ENCODE measurements around the gene EPHA1. TPM values are rescaled to one million over a fixed set of nuclear protein-coding genes. Genes with fewer than 3 reads are reported as not detected.

The EPHA1 gene
- total RNA-seq, 1 donor from 2014 or later, result 2.6 TPM

DNA sequence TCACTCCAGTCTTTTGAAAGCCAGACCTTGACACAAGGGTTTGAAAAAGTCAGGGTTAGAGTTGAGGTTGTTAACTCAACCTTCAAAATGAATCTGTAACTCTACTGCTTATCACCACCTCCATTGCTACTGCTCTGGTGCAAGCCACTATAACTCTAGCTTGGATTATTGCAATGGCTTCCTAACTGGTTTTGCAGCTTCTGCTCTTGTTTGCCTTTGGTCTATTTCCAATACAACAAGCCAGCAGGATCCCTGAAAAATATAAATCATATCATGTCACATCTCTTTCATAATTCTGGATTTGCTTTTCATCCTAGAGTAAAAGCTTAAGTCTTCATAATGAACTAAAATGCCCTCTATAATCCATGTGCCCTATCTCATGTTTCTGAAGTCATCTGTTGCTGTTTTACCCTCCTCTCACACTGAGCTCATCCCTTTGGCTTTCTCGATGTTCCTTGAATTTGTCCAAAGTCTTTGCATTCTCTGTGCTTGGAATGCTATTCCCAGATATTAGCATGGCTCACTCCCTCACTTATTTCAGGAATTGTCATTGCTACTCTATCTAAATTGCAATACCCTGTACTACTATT is 45.5 kb upstream of the EPHA1 start:
- Mint-ChIP-seq H3K4me1 (ENCODE audit: low read depth, unreplicated experiment) (peaks cover 6% of the 10 kb centered on the region), H3K27ac (ENCODE audit: unreplicated experiment) (no peak overlapping the region), H3K4me3 (ENCODE audit: unreplicated experiment) (no peak overlapping the region), H3K36me3 (ENCODE audit: low read depth, unreplicated experiment) (no peaks in the 10 kb centered on the region), H3K9me3 (ENCODE audit: unreplicated experiment) (peaks cover 3% of the 10 kb centered on the region), H3K27me3 (ENCODE audit: low read depth, unreplicated experiment) (peaks cover 2% of the 10 kb centered on the region)
- H3K9me3 ChIP-seq (ENCODE audit: insufficient read depth, low read depth, low read length), result no peaks in the 10 kb centered on the region
- no peak overlapping the region for H3K9ac ChIP-seq (ENCODE audit: low read length)
- no peak for DNase-seq (ENCODE audit: low read depth)
- no peak overlapping the region for H2AFZ ChIP-seq (ENCODE audit: low read depth, low read length)
- H3K27ac ChIP-seq (ENCODE audit: low read depth, low read length), result no peak overlapping the region
- peaks cover 18% of the 10 kb centered on the region for H3K4me1 ChIP-seq (ENCODE audit: insufficient read depth, low read length)
- no peak for TF ChIP-seq EZH2 (IDR thresholded peaks at IDR 0.05; ENCODE audit: insufficient read depth, low read length)
- TF ChIP-seq, protein P1, sequence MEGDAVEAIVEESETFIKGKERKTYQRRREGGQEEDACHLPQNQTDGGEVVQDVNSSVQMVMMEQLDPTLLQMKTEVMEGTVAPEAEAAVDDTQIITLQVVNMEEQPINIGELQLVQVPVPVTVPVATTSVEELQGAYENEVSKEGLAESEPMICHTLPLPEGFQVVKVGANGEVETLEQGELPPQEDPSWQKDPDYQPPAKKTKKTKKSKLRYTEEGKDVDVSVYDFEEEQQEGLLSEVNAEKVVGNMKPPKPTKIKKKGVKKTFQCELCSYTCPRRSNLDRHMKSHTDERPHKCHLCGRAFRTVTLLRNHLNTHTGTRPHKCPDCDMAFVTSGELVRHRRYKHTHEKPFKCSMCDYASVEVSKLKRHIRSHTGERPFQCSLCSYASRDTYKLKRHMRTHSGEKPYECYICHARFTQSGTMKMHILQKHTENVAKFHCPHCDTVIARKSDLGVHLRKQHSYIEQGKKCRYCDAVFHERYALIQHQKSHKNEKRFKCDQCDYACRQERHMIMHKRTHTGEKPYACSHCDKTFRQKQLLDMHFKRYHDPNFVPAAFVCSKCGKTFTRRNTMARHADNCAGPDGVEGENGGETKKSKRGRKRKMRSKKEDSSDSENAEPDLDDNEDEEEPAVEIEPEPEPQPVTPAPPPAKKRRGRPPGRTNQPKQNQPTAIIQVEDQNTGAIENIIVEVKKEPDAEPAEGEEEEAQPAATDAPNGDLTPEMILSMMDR (IDR thresholded peaks at IDR 0.05; ENCODE audit: insufficient read depth, low read depth, low read length), result no peak
- no peaks in the 10 kb centered on the region for H3K27me3 ChIP-seq (ENCODE audit: insufficient read depth, low read length)
- H3K4me2 ChIP-seq (ENCODE audit: low read length), result no peak overlapping the region
- H4K20me1 ChIP-seq (ENCODE audit: insufficient read depth, low read length), result no peaks in the 10 kb centered on the region
- H3K4me3 ChIP-seq (ENCODE audit: insufficient read depth, low read depth, low read length), result no peak overlapping the region
- peak; percentile 9 for FAIRE-seq
- no peaks in the 10 kb centered on the region for H3K36me3 ChIP-seq (ENCODE audit: insufficient read depth, low read length)
- H3K79me2 ChIP-seq (ENCODE audit: insufficient read depth, low read length), result no peaks in the 10 kb centered on the region

DNA sequence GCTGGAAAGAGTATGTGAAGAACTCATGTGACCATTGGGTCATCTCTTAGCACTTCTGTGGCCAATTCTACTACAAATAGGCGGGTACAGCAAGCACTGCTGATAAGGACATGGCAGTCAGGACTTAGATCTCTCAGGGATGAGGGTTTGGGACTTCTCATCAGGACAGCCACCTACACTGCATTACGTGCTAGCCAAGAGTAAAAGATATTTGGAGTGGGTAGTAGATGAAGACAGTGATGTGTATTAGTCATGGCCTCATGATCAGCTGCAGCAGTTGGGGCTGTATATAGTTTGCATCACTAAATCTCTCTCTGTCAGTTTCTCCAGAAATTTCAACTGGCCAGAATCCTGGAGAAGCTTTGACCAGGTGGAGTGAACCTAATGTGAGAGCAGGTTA is 43.8 kb upstream of the EPHA1 start:
- Mint-ChIP-seq H3K4me3 (ENCODE audit: unreplicated experiment) (no peak overlapping the region), H3K36me3 (ENCODE audit: low read depth, unreplicated experiment) (no peaks in the 10 kb centered on the region)
- FAIRE-seq, result no peak

GRCh38 chr7:143451746-143452145 is 43.1 kb upstream of the EPHA1 start:
- Histone ChIP-seq H3K36me3 (ENCODE audit: insufficient read depth, low read length) (no peaks in the 10 kb centered on the region), H3K4me2 (ENCODE audit: low read length) (no peak overlapping the region), H3K4me3 (ENCODE audit: insufficient read depth, low read depth, low read length) (no peak overlapping the region), H3K79me2 (ENCODE audit: insufficient read depth, low read length) (no peaks in the 10 kb centered on the region), H3K4me1 (ENCODE audit: insufficient read depth, low read length) (peaks cover 5% of the 10 kb centered on the region), H2AFZ (ENCODE audit: low read depth, low read length) (no peak overlapping the region), H3K9me3 (ENCODE audit: insufficient read depth, low read depth, low read length) (no peaks in the 10 kb centered on the region), H3K27ac (ENCODE audit: low read depth, low read length) (no peak overlapping the region), H4K20me1 (ENCODE audit: insufficient read depth, low read length) (no peaks in the 10 kb centered on the region), H3K27me3 (ENCODE audit: insufficient read depth, low read length) (no peaks in the 10 kb centered on the region), H3K9ac (ENCODE audit: low read length) (no peak overlapping the region)
- peaks cover 3% of the 10 kb centered on the region for H3K9me3 Mint-ChIP-seq (ENCODE audit: unreplicated experiment)
- no peak for DNase-seq (ENCODE audit: low read depth)
- no peak for FAIRE-seq
- H3K27ac Mint-ChIP-seq (ENCODE audit: unreplicated experiment), result no peak overlapping the region
- H3K4me3 Mint-ChIP-seq (ENCODE audit: unreplicated experiment), result no peak overlapping the region
- no peaks in the 10 kb centered on the region for H3K36me3 Mint-ChIP-seq (ENCODE audit: low read depth, unreplicated experiment)
- H3K4me1 Mint-ChIP-seq (ENCODE audit: low read depth, unreplicated experiment), result peaks cover under 1% of the 10 kb centered on the region
- H3K27me3 Mint-ChIP-seq (ENCODE audit: low read depth, unreplicated experiment), result peaks cover 2% of the 10 kb centered on the region
- TF ChIP-seq, protein P1 (IDR thresholded peaks at IDR 0.05; ENCODE audit: insufficient read depth, low read depth, low read length), result no peak
- no peak for TF ChIP-seq EZH2 (IDR thresholded peaks at IDR 0.05; ENCODE audit: insufficient read depth, low read length)

More for the DNA sequence above, 43.8 kb upstream of the EPHA1 start:
- TF ChIP-seq, protein P1 (IDR thresholded peaks at IDR 0.05; ENCODE audit: insufficient read depth, low read depth, low read length), result no peak
- no peak for TF ChIP-seq EZH2 (IDR thresholded peaks at IDR 0.05; ENCODE audit: insufficient read depth, low read length)
- Mint-ChIP-seq H3K4me1 (ENCODE audit: low read depth, unreplicated experiment) (peaks cover 6% of the 10 kb centered on the region), H3K27me3 (ENCODE audit: low read depth, unreplicated experiment) (peaks cover 2% of the 10 kb centered on the region), H3K9me3 (ENCODE audit: unreplicated experiment) (peaks cover 3% of the 10 kb centered on the region), H3K27ac (ENCODE audit: unreplicated experiment) (no peak overlapping the region)
- H2AFZ ChIP-seq (ENCODE audit: low read depth, low read length), result no peak overlapping the region
- H3K27ac ChIP-seq (ENCODE audit: low read depth, low read length), result no peak overlapping the region
- no peak overlapping the region for H3K9ac ChIP-seq (ENCODE audit: low read length)
- DNase-seq (ENCODE audit: low read depth), result no peak
- H3K27me3 ChIP-seq (ENCODE audit: insufficient read depth, low read length), result no peaks in the 10 kb centered on the region
- H4K20me1 ChIP-seq (ENCODE audit: insufficient read depth, low read length), result no peaks in the 10 kb centered on the region
- H3K9me3 ChIP-seq (ENCODE audit: insufficient read depth, low read depth, low read length), result no peaks in the 10 kb centered on the region
- no peak overlapping the region for H3K4me2 ChIP-seq (ENCODE audit: low read length)
- H3K79me2 ChIP-seq (ENCODE audit: insufficient read depth, low read length), result no peaks in the 10 kb centered on the region
- no peak overlapping the region for H3K4me3 ChIP-seq (ENCODE audit: insufficient read depth, low read depth, low read length)
- H3K36me3 ChIP-seq (ENCODE audit: insufficient read depth, low read length), result no peaks in the 10 kb centered on the region
- H3K4me1 ChIP-seq (ENCODE audit: insufficient read depth, low read length), result peaks cover 12% of the 10 kb centered on the region

Measured in astrocyte (in vitro differentiated cells and primary cell).